Measurements from ENCODE around the gene MRPL49.

GRCh38 chr11:65160643-65161042 is 38.5 kb downstream of the MRPL49 start:
- TF ChIP-seq, protein P1, sequence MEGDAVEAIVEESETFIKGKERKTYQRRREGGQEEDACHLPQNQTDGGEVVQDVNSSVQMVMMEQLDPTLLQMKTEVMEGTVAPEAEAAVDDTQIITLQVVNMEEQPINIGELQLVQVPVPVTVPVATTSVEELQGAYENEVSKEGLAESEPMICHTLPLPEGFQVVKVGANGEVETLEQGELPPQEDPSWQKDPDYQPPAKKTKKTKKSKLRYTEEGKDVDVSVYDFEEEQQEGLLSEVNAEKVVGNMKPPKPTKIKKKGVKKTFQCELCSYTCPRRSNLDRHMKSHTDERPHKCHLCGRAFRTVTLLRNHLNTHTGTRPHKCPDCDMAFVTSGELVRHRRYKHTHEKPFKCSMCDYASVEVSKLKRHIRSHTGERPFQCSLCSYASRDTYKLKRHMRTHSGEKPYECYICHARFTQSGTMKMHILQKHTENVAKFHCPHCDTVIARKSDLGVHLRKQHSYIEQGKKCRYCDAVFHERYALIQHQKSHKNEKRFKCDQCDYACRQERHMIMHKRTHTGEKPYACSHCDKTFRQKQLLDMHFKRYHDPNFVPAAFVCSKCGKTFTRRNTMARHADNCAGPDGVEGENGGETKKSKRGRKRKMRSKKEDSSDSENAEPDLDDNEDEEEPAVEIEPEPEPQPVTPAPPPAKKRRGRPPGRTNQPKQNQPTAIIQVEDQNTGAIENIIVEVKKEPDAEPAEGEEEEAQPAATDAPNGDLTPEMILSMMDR (IDR thresholded peaks at IDR 0.05), result no peak
- no peak for TF ChIP-seq POLR2A (IDR thresholded peaks at IDR 0.05)

Data from adrenal gland (tissue), 5 donors.